Measurements from ENCODE around the gene PRIM1. TPM values are rescaled to one million over a fixed set of nuclear protein-coding genes. Genes with fewer than 3 reads are reported as not detected.
"Not testable (repeated sequence)": the region's sequence is repeated elsewhere in the genome, so short reads cannot be mapped to it uniquely, and the experiment has no call there.

The PRIM1 gene
- total RNA-seq, 2 experiments from 2014 or later, result 5.3 to 6.1 TPM

GRCh38 chr12:56714431-56714929, 37.6 kb downstream of the PRIM1 start:
- Histone ChIP-seq H3K9me3 (ENCODE audit: control insufficient read depth in 1 of 2, insufficient read depth in 1 of 2, low read length in 2 of 2) (no peaks in the 10 kb centered on the region), H3K27me3 (ENCODE audit: control insufficient read depth in 1 of 2, insufficient read depth in 2 of 2, low read length in 2 of 2) (no peaks in the 10 kb centered on the region), H3K4me3 (ENCODE audit: low read length) (no peak overlapping the region), H3K27ac (ENCODE audit: low read depth in 1 of 2, low read length in 2 of 2) (no peak overlapping the region), H3K36me3 (ENCODE audit: insufficient read depth, low read length) (peaks cover 67% of the 10 kb centered on the region), H3K4me1 (ENCODE audit: insufficient read depth, low read length) (peaks cover 33% of the 10 kb centered on the region)
- no peak for ATAC-seq (ENCODE audit: poor library complexity)
- CTCF ChIA-PET, result no interaction called here
- DNase-seq, result no peak
- H3K36me3 Mint-ChIP-seq (ENCODE audit: low read depth), result peaks cover 69% of the 10 kb centered on the region
- H3K4me1 Mint-ChIP-seq (ENCODE audit: low read depth), result peaks cover 35% of the 10 kb centered on the region
- H3K4me3 Mint-ChIP-seq, result peak overlapping the region; percentile 7
- H3K27me3 Mint-ChIP-seq, result no peaks in the 10 kb centered on the region
- H3K27ac Mint-ChIP-seq, result no peak overlapping the region
- no peak for TF ChIP-seq CTCF (IDR thresholded peaks at IDR 0.05)
- POLR2A ChIA-PET, result interaction anchor here (0.6 kb wide), 1 partner anchor 37 kb away, joined by 8 read pairs; no protein-coding TSS in a partner anchor
- intact Hi-C loops (cut with DNase I, micrococcal nuclease), result no loop called here
- no peaks in the 10 kb centered on the region for H3K9me3 Mint-ChIP-seq

DNA sequence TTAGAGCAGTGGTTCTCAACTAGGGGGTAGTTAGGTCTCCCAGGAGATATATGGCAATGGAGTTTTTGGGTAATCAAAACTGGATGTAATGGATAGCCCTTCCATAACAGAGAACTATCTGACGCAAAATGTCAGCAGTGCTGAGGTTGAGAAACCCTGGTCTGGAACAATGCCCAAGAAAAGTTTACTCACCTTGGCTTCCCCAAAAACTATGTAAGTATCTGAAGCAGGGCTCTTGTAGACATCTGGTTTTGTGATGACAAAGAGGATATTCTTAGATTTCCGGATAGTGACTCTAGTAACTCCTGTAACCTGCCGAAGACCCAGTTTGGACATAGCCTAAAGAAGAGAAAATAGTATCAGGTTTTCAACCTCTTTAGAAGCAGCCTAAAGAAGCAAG, 38.8 kb downstream of the PRIM1 start:
- H3K4me1 ChIP-seq (ENCODE audit: insufficient read depth, low read length), result peaks cover 22% of the 10 kb centered on the region
- DNase-seq (no peak), ATAC-seq (ENCODE audit: poor library complexity) (no peak)
- H3K27ac ChIP-seq (ENCODE audit: low read depth in 1 of 2, low read length in 2 of 2), result no peak overlapping the region
- TF ChIP-seq CTCF (IDR thresholded peaks at IDR 0.05), result no peak
- intact Hi-C loops (cut with DNase I, micrococcal nuclease), result no loop called here
- no peaks in the 10 kb centered on the region for H3K9me3 ChIP-seq (ENCODE audit: control insufficient read depth in 1 of 2, insufficient read depth in 1 of 2, low read length in 2 of 2)
- H3K27ac Mint-ChIP-seq, result no peak overlapping the region
- CTCF ChIA-PET, result no interaction called here
- H3K36me3 Mint-ChIP-seq (ENCODE audit: low read depth), result peaks cover 59% of the 10 kb centered on the region
- POLR2A ChIA-PET, result no interaction called here
- no peaks in the 10 kb centered on the region for H3K27me3 Mint-ChIP-seq
- H3K36me3 ChIP-seq (ENCODE audit: insufficient read depth, low read length), result peaks cover 58% of the 10 kb centered on the region
- no peaks in the 10 kb centered on the region for H3K27me3 ChIP-seq (ENCODE audit: control insufficient read depth in 1 of 2, insufficient read depth in 2 of 2, low read length in 2 of 2)
- peaks cover 25% of the 10 kb centered on the region for H3K4me1 Mint-ChIP-seq (ENCODE audit: low read depth)
- H3K4me3 ChIP-seq (ENCODE audit: low read length), result no peak overlapping the region
- H3K4me3 Mint-ChIP-seq, result no peak overlapping the region
- H3K9me3 Mint-ChIP-seq, result no peaks in the 10 kb centered on the region

DNA sequence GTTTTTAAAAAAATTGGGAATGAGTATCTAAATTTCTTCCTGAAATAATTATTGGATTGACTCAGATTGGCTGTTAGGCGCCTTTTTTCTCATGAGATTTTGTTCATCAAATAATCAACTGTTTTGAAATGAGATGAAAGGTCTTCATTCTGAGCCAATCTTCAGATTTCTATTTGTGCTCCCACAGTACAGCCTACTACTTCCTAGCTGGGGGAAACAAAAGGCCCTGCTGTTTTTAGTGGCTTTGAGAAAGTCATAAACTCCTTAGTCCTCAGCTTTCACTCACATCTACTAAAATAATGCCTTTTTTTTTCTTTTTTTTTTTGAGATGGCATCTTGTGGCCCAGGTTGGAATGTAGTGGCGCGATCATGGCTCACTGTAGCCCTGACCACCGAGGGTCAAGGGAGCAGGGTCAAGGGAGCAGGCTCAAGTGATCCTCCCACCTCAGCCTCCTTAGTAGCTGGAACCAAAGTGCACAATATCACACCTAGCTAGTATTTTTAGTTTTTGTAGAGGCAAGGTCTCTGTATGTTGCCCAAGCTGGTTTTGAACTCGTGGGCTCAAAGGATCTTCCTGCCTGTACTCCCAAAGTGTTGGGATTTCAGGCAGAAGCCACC, 42.3 kb downstream of the PRIM1 start:
- H3K27ac ChIP-seq (ENCODE audit: low read depth in 1 of 2, low read length in 2 of 2), result no peak overlapping the region
- peaks cover 35% of the 10 kb centered on the region for H3K36me3 ChIP-seq (ENCODE audit: insufficient read depth, low read length)
- ATAC-seq (ENCODE audit: poor library complexity) (no peak), DNase-seq (no peak)
- Mint-ChIP-seq H3K4me3 (no peak overlapping the region), H3K36me3 (ENCODE audit: low read depth) (peaks cover 35% of the 10 kb centered on the region), H3K9me3 (no peaks in the 10 kb centered on the region), H3K4me1 (ENCODE audit: low read depth) (peaks cover 6% of the 10 kb centered on the region), H3K27ac (peak overlapping the region; percentile 39), H3K27me3 (no peaks in the 10 kb centered on the region)
- H3K9me3 ChIP-seq (ENCODE audit: control insufficient read depth in 1 of 2, insufficient read depth in 1 of 2, low read length in 2 of 2), result no peaks in the 10 kb centered on the region
- TF ChIP-seq CTCF (IDR thresholded peaks at IDR 0.05), result no peak
- H3K4me1 ChIP-seq (ENCODE audit: insufficient read depth, low read length), result no peaks in the 10 kb centered on the region
- intact Hi-C loops (cut with DNase I, micrococcal nuclease), result no loop called here
- CTCF ChIA-PET, result no interaction called here
- POLR2A ChIA-PET, result interaction anchor here (0.6 to 1.4 kb wide), 4 partner anchors 15 to 98 kb away, joined by 3 to 5 read pairs (median 3); partner anchors contain the start of genes NACA and PTGES3
- H3K4me3 ChIP-seq (ENCODE audit: low read length), result no peak overlapping the region
- no peaks in the 10 kb centered on the region for H3K27me3 ChIP-seq (ENCODE audit: control insufficient read depth in 1 of 2, insufficient read depth in 2 of 2, low read length in 2 of 2)

- POLR2A ChIA-PET, result interaction anchor here (0.6 to 1.0 kb wide), 2 partner anchors 16 to 40 kb away, joined by 4 to 5 read pairs; partner anchors contain the start of gene PTGES3
- H3K27ac ChIP-seq (ENCODE audit: low read depth in 1 of 2, low read length in 2 of 2); CTCF ChIA-PET; H3K36me3 Mint-ChIP-seq (ENCODE audit: low read depth); H3K9me3 ChIP-seq (ENCODE audit: control insufficient read depth in 1 of 2, insufficient read depth in 1 of 2, low read length in 2 of 2); H3K27ac Mint-ChIP-seq; H3K27me3 Mint-ChIP-seq; ATAC-seq (ENCODE audit: poor library complexity); H3K9me3 Mint-ChIP-seq; H3K36me3 ChIP-seq (ENCODE audit: insufficient read depth, low read length); H3K4me1 Mint-ChIP-seq (ENCODE audit: low read depth); H3K4me3 Mint-ChIP-seq; intact Hi-C loops (cut with DNase I, micrococcal nuclease); H3K4me3 ChIP-seq (ENCODE audit: low read length); H3K4me1 ChIP-seq (ENCODE audit: insufficient read depth, low read length); H3K27me3 ChIP-seq (ENCODE audit: control insufficient read depth in 1 of 2, insufficient read depth in 2 of 2, low read length in 2 of 2); DNase-seq: not testable (repeated sequence)
These were observed 47.6 kb downstream of the PRIM1 start for GRCh38 chr12:56704522-56704921.
